Testis (tissue), 3 donors: ENCODE measurements around the gene ATP6V1E1. TPM values are rescaled to one million over a fixed set of nuclear protein-coding genes. Genes with fewer than 3 reads are reported as not detected.

Experiments used
- DNase-seq: peaks from one replicate; pipeline ENCODE4 v3.0.0-alpha.2; 2019
- H3K27ac ChIP-seq, 2 donors: fragments of 200-600 bp; sonication (generic); one replicate each; pipeline ENCODE4 v1.5.1; 2019
- H3K27me3 ChIP-seq: fragments of 200-600 bp; sonication (generic); one replicate; pipeline ENCODE4 v1.5.1; 2019
- H3K36me3 ChIP-seq: fragments of 200-600 bp; sonication (generic); one replicate; pipeline ENCODE4 v1.5.1; 2017; ENCODE audit warnings: low read depth; ENCODE audit errors: missing control alignments
- H3K4me1 ChIP-seq: fragments of 200-600 bp; sonication (generic); one replicate; pipeline ENCODE4 v1.5.1; 2019
- H3K4me3 ChIP-seq, 2 donors: fragments of 200-600 bp; sonication (generic); one replicate each; pipeline ENCODE4 v1.5.1; 2017 to 2019
- H3K9me3 ChIP-seq: fragments of 200-600 bp; sonication (generic); one replicate; pipeline ENCODE4 v1.5.1; 2017
- POLR2A ChIP-seq: fragments of 450-650 bp; IDR thresholded peaks from one replicate; pipeline ENCODE4 v1.6.1; 2017; ENCODE audit warnings: antibody characterized with exemption, mild to moderate bottlenecking, moderate library complexity
- WGBS, 2 donors: methylation state at CpG; one replicate each; pipeline ENCODE4 v1.1.5; 2018; 5-methylcytosine and 5-hydroxymethylcytosine counted together
- intact Hi-C: fragments of 100-400 bp; cut with DNase I; formaldehyde crosslinking; loops from one replicate; pipeline ENCODE4 v1.15.1; 2023; ENCODE audit warnings: low total_unique reads
- polyA plus RNA-seq: library from polyadenylated mRNA; stranded (reverse); fragments of 350-450 nt; fragmentation: Illumina TruSeq; extraction: RNeasy Lipid Tissue Mini Kit (QIAGEN cat#74804); gene quantifications from one replicate; pipeline ENCODE4 v1.2.3, GENCODE V29; 2014; ENCODE audit warnings: low read depth, low replicate concordance; ENCODE audit not compliant: insufficient read depth
- total RNA-seq, 2 donors: library from RNA; depleted of rRNA; stranded (reverse); fragments of >200 nt; gene quantifications; one replicate each; pipeline ENCODE4 v1.2.3, GENCODE V29; 2016
- TF ChIP-seq, protein P1 (sequence below), 3 experiments: fragments of 450-650 bp in 2 of 3; fragments of 200-600 bp in 1 of 3; sonication (generic) in 1 of 3; IDR thresholded peaks; one replicate each; pipeline ENCODE4 v1.5.1; 2016 to 2019; ENCODE audit warnings: antibody characterized with exemption in 3 of 3, mild to moderate bottlenecking in 2 of 3, moderate library complexity in 1 of 3

ATP6V1E1 gene
- total and polyA plus RNA-seq, 3 donors from 2014 or later: 130 to 160 (median 146) TPM

DNA sequence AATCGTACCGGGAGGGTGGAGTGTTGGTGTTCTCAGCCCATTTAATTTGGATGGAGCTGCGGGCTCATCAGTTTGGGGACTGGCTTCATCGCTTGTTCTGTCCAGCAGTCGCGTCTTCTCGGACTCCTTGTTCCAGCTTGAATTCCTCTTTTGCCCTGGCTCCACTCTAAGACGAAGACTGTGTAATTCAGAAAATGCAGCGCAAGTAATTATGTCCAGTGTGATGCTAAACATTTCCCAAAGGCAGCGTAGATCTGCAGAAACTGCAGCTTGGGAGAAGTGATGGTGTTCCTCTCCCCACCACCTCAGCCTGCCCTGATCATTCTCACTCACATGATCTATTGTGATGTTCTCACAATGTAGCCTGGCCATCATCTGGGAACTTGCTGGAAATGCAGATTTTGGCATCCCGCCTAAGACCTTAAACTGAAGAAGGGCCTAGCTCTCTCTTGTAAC is 64.6 kb downstream of the ATP6V1E1 start:
- H3K4me3 ChIP-seq: no peak overlapping the region
- no peaks in the 10 kb centered on the region for H3K36me3 ChIP-seq
- H3K9me3 ChIP-seq: no peaks in the 10 kb centered on the region
- H3K4me1 ChIP-seq: peaks cover 16% of the 10 kb centered on the region
- DNase-seq: peak; percentile 77
- 61 to 72% methylated on average over 11 of the region's 11 CpGs for WGBS, 2 donors
- H3K27me3 ChIP-seq: no peaks in the 10 kb centered on the region
- TF ChIP-seq, protein P1, sequence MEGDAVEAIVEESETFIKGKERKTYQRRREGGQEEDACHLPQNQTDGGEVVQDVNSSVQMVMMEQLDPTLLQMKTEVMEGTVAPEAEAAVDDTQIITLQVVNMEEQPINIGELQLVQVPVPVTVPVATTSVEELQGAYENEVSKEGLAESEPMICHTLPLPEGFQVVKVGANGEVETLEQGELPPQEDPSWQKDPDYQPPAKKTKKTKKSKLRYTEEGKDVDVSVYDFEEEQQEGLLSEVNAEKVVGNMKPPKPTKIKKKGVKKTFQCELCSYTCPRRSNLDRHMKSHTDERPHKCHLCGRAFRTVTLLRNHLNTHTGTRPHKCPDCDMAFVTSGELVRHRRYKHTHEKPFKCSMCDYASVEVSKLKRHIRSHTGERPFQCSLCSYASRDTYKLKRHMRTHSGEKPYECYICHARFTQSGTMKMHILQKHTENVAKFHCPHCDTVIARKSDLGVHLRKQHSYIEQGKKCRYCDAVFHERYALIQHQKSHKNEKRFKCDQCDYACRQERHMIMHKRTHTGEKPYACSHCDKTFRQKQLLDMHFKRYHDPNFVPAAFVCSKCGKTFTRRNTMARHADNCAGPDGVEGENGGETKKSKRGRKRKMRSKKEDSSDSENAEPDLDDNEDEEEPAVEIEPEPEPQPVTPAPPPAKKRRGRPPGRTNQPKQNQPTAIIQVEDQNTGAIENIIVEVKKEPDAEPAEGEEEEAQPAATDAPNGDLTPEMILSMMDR (IDR thresholded peaks at IDR 0.05): peak in 1 of 3 experiments; percentile 3
- no peak for TF ChIP-seq POLR2A
- peak overlapping the region; percentile 45 to 80 for H3K27ac ChIP-seq
- intact Hi-C loops: no loop called here

DNA sequence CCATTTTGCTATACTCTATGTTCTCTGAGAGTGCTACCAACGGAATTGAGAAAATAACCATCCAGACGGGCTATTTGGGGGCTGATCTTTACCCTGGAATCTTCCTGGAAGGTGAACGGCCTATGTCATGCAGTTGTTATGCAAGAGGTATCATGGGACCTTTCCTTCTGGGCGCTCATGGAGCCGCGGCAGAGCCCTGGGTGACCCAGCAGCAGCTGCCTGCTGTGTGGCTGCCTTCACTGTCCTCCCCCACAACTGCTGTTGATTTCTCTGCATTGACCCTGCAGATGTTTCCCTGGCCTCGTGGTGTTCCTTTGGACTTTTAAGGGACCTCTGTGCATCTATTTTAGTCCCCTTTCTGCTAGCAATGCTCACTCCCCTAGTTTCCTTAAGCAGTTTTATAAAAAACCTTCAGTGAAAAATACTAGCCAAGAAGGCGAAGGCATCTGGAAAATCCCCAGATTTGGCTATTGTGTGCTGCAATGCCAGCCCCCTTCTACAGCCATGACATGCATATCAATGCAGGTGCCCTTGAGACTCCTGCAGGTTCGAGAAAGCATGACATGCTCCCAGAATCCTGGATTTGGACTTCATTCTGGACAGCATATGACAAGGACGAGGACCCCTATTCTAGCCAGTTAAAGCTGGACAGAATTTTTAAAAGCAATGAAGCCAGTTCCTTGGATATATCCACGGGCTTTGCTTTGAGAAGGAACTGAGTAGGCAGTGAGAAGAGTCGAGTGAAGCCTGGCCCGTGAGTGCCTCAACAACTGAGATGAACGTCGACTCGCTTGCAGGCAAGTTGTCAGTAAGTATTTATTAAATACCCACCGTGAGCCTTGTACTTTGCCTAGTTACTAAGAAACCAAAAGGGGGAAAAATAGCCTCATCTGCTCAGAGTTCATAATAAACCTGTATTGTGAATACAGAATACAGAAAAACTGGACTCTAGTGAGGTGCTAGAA is 65.4 kb downstream of the ATP6V1E1 start, which contains the start of gene SLC25A18:
TSS of gene SLC25A18 (plus strand) at position 593 of the 965 bp plus-strand sequence. CDS start 16,447 bp downstream, outside the sequence.
- peak; percentile 67 for DNase-seq
- WGBS, 2 donors: 41 to 53% methylated on average over 17 of the region's 17 CpGs
- Histone ChIP-seq H3K4me3 (no peak within 1 kb of the TSS), H3K9me3 (no peaks in the 10 kb centered on the region), H3K27ac (peak within 1 kb of the TSS; percentile 45 to 80), H3K4me1 (peaks cover 16% of the 10 kb centered on the region), H3K27me3 (no peaks in the 10 kb centered on the region), H3K36me3 (no peaks in the 10 kb centered on the region)
- intact Hi-C loops: no loop called here
- TF ChIP-seq, protein P1 (IDR thresholded peaks at IDR 0.05): peak in 2 of 3 experiments; percentile 9 to 11
- no peak for TF ChIP-seq POLR2A

DNA sequence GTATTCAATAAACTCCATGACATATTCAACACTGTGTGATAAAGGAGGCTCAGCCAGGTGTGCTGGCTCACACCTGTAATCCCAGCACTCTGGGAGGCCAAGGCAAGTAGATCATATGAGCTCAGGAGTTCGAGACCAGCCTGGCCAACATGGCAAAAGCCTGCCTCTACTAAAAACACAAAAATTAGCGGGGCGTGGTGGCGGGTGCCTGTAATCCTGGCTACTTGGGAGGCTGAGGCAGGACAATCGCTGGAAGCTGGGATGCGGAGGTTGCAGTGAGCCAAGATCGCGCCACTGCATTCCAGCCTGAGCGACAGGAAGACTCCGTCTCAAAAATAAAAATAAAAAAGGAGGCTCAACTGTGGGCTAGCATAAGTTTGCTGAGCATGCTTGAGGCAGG is 69.4 kb downstream of the ATP6V1E1 start:
- WGBS, 2 donors: 89 to 95% methylated on average over 10 of the region's 10 CpGs
- intact Hi-C loops: no loop called here
- H3K4me3 ChIP-seq: no peak overlapping the region
- TF ChIP-seq POLR2A: no peak
- TF ChIP-seq, protein P1 (IDR thresholded peaks at IDR 0.05): no peak
- DNase-seq: no peak
- no peak overlapping the region for H3K27ac ChIP-seq
- H3K4me1 ChIP-seq: peaks cover 16% of the 10 kb centered on the region
- no peaks in the 10 kb centered on the region for H3K9me3 ChIP-seq
- no peaks in the 10 kb centered on the region for H3K27me3 ChIP-seq
- H3K36me3 ChIP-seq: no peaks in the 10 kb centered on the region

DNA sequence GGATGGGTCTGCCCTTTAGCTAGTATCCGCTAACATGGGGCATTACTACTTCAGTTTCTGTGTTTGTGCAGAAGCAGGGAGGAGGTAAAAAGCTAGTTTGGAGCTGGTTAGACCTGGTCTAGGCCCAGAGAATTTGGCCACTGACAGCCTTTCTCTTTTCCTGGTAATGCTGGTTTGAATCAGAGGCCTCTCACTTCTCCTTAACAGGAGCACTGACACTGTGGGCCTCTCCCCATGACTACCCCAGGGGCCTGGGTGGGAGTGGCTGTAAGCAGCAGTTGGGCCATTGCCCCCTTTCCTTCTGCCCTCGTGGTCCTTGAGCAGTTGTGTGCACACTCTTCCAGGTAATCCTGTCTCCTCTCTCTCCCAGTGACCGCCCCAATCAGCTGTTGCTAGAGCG is 73.7 kb downstream of the ATP6V1E1 start:
- Histone ChIP-seq H3K27me3 (no peaks in the 10 kb centered on the region), H3K4me1 (no peaks in the 10 kb centered on the region), H3K9me3 (no peaks in the 10 kb centered on the region), H3K36me3 (no peaks in the 10 kb centered on the region), H3K4me3 (no peak overlapping the region), H3K27ac (no peak overlapping the region)
- 87 to 92% methylated on average over 4 of the region's 4 CpGs for WGBS, 2 donors
- TF ChIP-seq, protein P1 (IDR thresholded peaks at IDR 0.05): no peak
- no peak for TF ChIP-seq POLR2A
- intact Hi-C loops: no loop called here
- DNase-seq: no peak
